AG04450 (cell line): Measurements from ENCODE around the gene CTBP2. TPM values are rescaled to one million over a fixed set of nuclear protein-coding genes. Genes with fewer than 3 reads are reported as not detected.

Source experiments
- CTCF ChIA-PET: fragments of 300-600, 350-600 bp; formaldehyde crosslinking; extraction: SDS; loops from one replicate; lab custom pipeline; 2022; ENCODE audit warnings: antibody characterized with exemption, inconsistent platforms; lab: Charles Lee
- POLR2A ChIA-PET: fragments of 350-600 bp; formaldehyde crosslinking; extraction: SDS; loops from one replicate; lab custom pipeline; 2021; ENCODE audit warnings: antibody characterized with exemption, inconsistent platforms; lab: Yijun Ruan, JAX
- DNase-seq: peaks from one replicate; pipeline ENCODE4 v3.0.0-alpha.2; 2011; ENCODE audit warnings: low read depth, low spot score
- H3K27ac ChIP-seq: one replicate; pipeline ENCODE4 v1.5.1; 2012; ENCODE audit warnings: low read depth, low read length, control low read depth
- H3K27me3 ChIP-seq: one replicate; pipeline ENCODE4 v1.6.0; 2012; ENCODE audit warnings: low read length; ENCODE audit not compliant: control insufficient read depth, insufficient read depth
- H3K4me3 ChIP-seq: 2 replicates; pipeline ENCODE4 v1.5.1; 2011; ENCODE audit warnings: mild to moderate bottlenecking, low read depth, low read length, control low read depth
- H3K9me3 ChIP-seq: 2 replicates; pipeline ENCODE4 v1.5.1; 2012; ENCODE audit warnings: low read length; ENCODE audit not compliant: control insufficient read depth, insufficient read depth
- CTCF ChIP-seq: IDR thresholded peaks from 2 replicates; pipeline ENCODE4 v1.5.1; 2011; ENCODE audit warnings: low read depth, low read length, control low read depth, inconsistent platforms
- polyA plus RNA-seq: library from polyadenylated mRNA; depleted of rRNA; stranded (reverse); fragments of >200 nt; gene quantifications from 2 replicates; pipeline ENCODE4 v1.2.3, GENCODE V29; 2011

CTBP2 gene
- polyA plus RNA-seq, 1 experiment, result 52.5 TPM

DNA sequence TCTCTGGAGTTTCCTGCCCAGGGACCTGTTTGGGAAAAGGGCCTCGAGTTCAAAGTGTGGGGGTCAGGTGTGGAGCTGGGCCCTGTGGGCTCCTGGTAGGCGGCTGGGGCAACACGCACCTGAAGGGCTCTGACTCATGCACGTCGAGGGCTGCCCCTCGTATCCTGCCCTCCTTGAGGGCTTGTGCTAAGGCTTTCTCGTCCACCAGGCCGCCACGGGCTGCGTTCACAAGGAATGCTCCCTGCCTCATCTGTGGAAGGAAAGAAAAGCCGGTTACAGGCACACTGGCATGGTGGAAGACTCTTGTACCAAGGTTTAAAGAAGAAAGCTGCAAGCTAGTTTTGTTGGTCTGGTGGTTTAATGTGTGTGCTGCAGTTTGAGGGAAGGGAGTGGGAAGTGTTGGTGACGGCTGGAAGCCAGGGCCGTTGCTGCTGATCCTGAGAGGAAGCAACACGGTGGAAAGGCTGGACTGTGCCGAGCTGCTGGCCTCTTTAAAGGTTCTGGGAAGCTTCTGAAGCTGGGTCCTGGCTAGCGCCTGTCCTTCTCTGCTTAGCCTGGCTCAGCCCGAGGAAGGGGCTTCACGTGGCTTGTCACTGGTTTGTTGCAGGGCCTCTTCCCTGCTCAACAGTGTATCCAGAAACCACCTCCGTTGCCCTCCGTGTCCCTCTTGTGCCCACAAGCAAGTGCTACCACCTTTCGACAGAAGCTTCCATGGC is 166.5 kb downstream of the CTBP2 start:
- POLR2A ChIA-PET, result interaction anchor here (0.6 kb wide), 1 partner anchor 71 kb away, joined by 5 read pairs; no protein-coding TSS in a partner anchor
- Histone ChIP-seq H3K27me3 (no peaks in the 10 kb centered on the region), H3K27ac (no peak overlapping the region), H3K9me3 (no peaks in the 10 kb centered on the region), H3K4me3 (no peak overlapping the region)
- CTCF ChIA-PET, result interaction anchor here (1.5 to 3.0 kb wide), 4 partner anchors 12 to 156 kb away, joined by 3 to 16 read pairs (median 8); no protein-coding TSS in a partner anchor
- TF ChIP-seq CTCF, result no peak
- DNase-seq, result no peak

DNA sequence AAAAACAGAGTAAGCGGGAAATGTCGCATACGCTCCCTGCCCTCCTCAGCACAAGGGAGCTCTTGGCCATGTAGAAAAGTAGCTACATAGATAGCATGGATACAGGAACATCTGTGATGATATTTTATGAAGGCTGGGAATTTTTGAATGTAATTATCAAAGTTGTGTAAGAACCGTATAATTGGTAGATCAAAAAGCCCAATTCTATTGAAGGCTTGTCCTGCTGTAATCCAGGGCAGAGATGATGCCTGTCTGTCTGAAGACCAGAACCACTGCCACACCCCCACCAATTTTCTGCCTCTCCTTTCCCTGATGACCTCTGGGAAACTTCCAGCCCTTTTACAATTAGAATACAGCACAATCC is 167.0 kb downstream of the CTBP2 start:
- Histone ChIP-seq H3K27me3 (no peaks in the 10 kb centered on the region), H3K27ac (no peak overlapping the region), H3K4me3 (no peak overlapping the region), H3K9me3 (no peaks in the 10 kb centered on the region)
- ChIA-PET POLR2A (interaction anchor here (0.6 kb wide), 1 partner anchor 71 kb away, joined by 5 read pairs; no protein-coding TSS in a partner anchor), CTCF (interaction anchor here (0.8 to 3.0 kb wide), 18 partner anchors 9 to 707 kb away, joined by 3 to 16 read pairs (median 4); no protein-coding TSS in a partner anchor)
- no peak for TF ChIP-seq CTCF
- no peak for DNase-seq

DNA sequence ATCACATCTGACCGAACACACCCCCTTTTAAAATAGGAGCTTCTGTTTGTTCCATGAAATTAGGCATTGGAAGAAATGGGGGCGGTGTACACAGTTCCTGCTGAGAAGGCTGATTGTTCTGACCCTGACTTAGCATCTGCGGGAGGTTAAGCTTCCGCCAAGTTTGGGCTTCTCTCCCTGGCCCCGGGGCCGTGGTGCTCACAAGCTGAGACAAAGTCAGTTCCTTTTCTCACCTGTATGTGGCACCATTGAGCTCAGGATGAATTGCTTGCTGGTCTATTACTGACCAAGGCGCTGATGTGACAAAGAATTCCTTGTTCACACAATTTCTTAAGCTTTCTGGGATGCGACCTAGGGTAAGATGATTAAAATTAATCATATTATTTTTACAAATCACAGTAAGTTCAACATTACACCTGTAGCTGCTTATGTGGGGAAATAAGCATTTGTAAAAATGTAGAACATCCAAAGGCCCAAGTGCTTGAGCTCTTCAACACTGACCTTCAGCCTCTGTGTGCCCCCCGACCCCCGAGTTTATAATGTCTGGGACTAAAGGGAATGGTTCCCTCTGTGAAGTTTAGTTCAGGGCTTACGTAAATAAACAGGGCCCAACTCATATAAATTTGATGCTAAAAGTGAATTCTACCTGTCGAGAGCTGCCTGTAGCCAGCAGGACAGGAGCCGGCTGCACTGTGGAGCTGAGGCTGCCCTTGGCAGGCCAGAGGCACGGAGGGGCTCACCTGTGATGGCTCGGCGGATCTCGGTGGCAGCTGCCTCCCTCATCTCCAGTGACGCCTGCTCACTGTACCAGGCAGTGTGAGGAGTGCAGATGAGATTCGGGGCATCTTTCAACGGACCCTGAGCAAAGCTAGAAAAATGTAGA is 167.7 kb downstream of the CTBP2 start:
- H3K27me3 ChIP-seq, result no peaks in the 10 kb centered on the region
- no peaks in the 10 kb centered on the region for H3K9me3 ChIP-seq
- ChIA-PET CTCF (interaction anchor here (0.5 to 3.0 kb wide), 38 partner anchors 9 to 720 kb away, joined by 3 to 16 read pairs (median 3); no protein-coding TSS in a partner anchor), POLR2A (interaction anchor here (0.6 kb wide), 1 partner anchor 70 kb away, joined by 5 read pairs; no protein-coding TSS in a partner anchor)
- H3K27ac ChIP-seq, result no peak overlapping the region
- DNase-seq, result peak; percentile 15
- peak; percentile 62 for TF ChIP-seq CTCF
- H3K4me3 ChIP-seq, result no peak overlapping the region

- no peak for TF ChIP-seq CTCF
- H3K9me3 ChIP-seq, result no peaks in the 10 kb centered on the region
- ChIA-PET CTCF (interaction anchor here (0.5 to 3.0 kb wide), 30 partner anchors 8 to 708 kb away, joined by 3 to 16 read pairs (median 4); no protein-coding TSS in a partner anchor), POLR2A (no interaction called here)
- DNase-seq, result no peak
- H3K27ac ChIP-seq, result no peak overlapping the region
- no peak overlapping the region for H3K4me3 ChIP-seq
- no peaks in the 10 kb centered on the region for H3K27me3 ChIP-seq
Observed at GRCh38 chr10:124991835-124992234, 168.5 kb downstream of the CTBP2 start.
